Osteocyte (in vitro differentiated cells): ENCODE data around the gene ULK1. TPM values are rescaled to one million over a fixed set of nuclear protein-coding genes. Genes with fewer than 3 reads are reported as not detected.

Experiments
- DNase-seq: peaks from one replicate; pipeline ENCODE4 v3.0.0; 2021; ENCODE audit warnings: mixed read lengths; ENCODE audit not compliant: unreplicated experiment; ENCODE audit errors: extremely low spot score
- H3K27ac Mint-ChIP-seq: one replicate; pipeline ENCODE4 v1.8.0; 2021; ENCODE audit warnings: mild to moderate bottlenecking, mixed read lengths; ENCODE audit not compliant: unreplicated experiment
- H3K27me3 Mint-ChIP-seq: one replicate; pipeline ENCODE4 v1.8.0; 2021; ENCODE audit warnings: mixed read lengths; ENCODE audit not compliant: unreplicated experiment
- H3K36me3 Mint-ChIP-seq: one replicate; pipeline ENCODE4 v1.8.0; 2021; ENCODE audit warnings: mixed read lengths; ENCODE audit not compliant: unreplicated experiment
- H3K4me1 Mint-ChIP-seq: one replicate; pipeline ENCODE4 v1.8.0; 2021; ENCODE audit warnings: mixed read lengths; ENCODE audit not compliant: unreplicated experiment
- H3K4me3 Mint-ChIP-seq: one replicate; pipeline ENCODE4 v1.8.0; 2021; ENCODE audit warnings: mild to moderate bottlenecking, moderate library complexity, mixed read lengths; ENCODE audit not compliant: unreplicated experiment
- H3K9me3 Mint-ChIP-seq: one replicate; pipeline ENCODE4 v1.8.0; 2021; ENCODE audit warnings: mixed read lengths; ENCODE audit not compliant: unreplicated experiment
- total RNA-seq: library from RNA; stranded (reverse); gene quantifications from 2 replicates; pipeline ENCODE4 v1.2.1, GENCODE V29; 2021
- TF ChIP-seq, protein P1 (sequence below): fragments of 200-600 bp; sonication (generic); IDR thresholded peaks from 2 replicates; pipeline ENCODE4 v1.5.0; 2021; ENCODE audit warnings: antibody characterized with exemption, mild to moderate bottlenecking, moderate library complexity

The ULK1 gene
- total RNA-seq, 1 donor from 2014 or later, result 69.6 TPM

DNA sequence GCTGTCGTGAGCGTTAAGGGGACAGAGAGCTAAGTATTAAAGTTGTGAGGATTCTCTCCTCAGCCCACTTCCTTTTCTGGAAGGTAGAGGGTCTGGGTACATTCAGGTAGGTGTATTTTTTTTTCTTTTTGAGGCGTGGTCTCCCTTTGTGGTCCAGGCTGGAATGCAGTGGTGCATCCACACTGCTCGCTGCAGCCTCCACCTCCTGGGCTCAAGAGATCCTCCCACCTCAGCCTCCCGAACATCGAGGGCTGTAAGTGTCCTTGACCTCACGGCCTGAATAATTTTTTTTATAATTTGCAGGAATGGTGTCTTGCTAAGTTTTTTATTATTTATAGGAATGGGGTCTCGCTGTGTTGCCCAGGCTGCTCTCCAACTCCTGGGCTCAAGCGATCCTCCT is 36.1 kb downstream of the ULK1 start:
- Mint-ChIP-seq H3K36me3 (peaks cover 14% of the 10 kb centered on the region), H3K27ac (peak overlapping the region; percentile 32), H3K27me3 (no peaks in the 10 kb centered on the region), H3K9me3 (no peaks in the 10 kb centered on the region), H3K4me1 (peaks cover 9% of the 10 kb centered on the region), H3K4me3 (peak overlapping the region; percentile 74)
- TF ChIP-seq, protein P1, sequence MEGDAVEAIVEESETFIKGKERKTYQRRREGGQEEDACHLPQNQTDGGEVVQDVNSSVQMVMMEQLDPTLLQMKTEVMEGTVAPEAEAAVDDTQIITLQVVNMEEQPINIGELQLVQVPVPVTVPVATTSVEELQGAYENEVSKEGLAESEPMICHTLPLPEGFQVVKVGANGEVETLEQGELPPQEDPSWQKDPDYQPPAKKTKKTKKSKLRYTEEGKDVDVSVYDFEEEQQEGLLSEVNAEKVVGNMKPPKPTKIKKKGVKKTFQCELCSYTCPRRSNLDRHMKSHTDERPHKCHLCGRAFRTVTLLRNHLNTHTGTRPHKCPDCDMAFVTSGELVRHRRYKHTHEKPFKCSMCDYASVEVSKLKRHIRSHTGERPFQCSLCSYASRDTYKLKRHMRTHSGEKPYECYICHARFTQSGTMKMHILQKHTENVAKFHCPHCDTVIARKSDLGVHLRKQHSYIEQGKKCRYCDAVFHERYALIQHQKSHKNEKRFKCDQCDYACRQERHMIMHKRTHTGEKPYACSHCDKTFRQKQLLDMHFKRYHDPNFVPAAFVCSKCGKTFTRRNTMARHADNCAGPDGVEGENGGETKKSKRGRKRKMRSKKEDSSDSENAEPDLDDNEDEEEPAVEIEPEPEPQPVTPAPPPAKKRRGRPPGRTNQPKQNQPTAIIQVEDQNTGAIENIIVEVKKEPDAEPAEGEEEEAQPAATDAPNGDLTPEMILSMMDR, result no peak
- DNase-seq, result no peak

DNA sequence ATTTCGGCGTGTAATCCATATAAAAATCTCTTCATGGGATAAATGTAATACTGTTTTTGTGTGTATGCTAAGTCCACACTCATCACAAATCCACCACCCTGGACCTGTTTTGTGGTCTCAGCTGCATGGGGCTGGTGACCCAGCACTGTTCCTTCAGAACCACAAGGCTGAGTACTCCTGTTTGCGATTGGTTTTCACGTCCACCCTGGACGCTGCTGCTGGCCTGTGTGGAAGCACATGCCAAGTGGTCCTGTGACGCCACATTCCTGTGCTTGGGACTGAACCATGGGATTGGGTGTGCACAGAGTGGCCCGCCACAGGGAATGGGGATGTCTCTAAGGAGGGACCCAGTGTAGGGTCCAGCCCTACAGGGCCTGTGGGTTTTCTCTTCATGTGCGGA is 39.0 kb downstream of the ULK1 start:
- TF ChIP-seq, protein P1, result no peak
- H3K36me3 Mint-ChIP-seq, result peaks cover 14% of the 10 kb centered on the region
- DNase-seq, result no peak
- no peaks in the 10 kb centered on the region for H3K9me3 Mint-ChIP-seq
- H3K27ac Mint-ChIP-seq, result no peak overlapping the region
- no peaks in the 10 kb centered on the region for H3K27me3 Mint-ChIP-seq
- H3K4me3 Mint-ChIP-seq, result no peak overlapping the region
- H3K4me1 Mint-ChIP-seq, result peaks cover 9% of the 10 kb centered on the region

DNA sequence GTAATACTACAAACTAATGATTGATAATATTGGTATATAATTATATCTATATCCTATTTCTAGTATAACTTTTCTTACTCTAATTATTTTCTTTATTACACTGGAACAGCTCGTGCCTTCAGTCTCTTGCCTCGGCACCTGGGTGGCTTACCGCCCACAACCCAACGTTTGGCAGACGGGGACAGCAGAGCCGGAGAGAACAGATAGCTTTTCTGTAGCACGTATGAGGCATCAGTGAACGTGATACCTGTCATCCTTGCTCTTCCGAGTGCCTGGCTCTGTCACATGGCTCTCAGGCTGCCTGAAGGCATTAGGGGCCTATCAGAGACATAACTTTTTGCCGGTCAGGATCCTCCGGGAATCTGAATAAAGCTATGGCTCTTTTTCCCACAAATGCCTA is 40.1 kb downstream of the ULK1 start:
- Mint-ChIP-seq H3K4me3 (no peak overlapping the region), H3K36me3 (peaks cover 14% of the 10 kb centered on the region), H3K4me1 (peaks cover 8% of the 10 kb centered on the region), H3K27ac (no peak overlapping the region), H3K27me3 (no peaks in the 10 kb centered on the region), H3K9me3 (no peaks in the 10 kb centered on the region)
- no peak for DNase-seq
- TF ChIP-seq, protein P1, result no peak

DNA sequence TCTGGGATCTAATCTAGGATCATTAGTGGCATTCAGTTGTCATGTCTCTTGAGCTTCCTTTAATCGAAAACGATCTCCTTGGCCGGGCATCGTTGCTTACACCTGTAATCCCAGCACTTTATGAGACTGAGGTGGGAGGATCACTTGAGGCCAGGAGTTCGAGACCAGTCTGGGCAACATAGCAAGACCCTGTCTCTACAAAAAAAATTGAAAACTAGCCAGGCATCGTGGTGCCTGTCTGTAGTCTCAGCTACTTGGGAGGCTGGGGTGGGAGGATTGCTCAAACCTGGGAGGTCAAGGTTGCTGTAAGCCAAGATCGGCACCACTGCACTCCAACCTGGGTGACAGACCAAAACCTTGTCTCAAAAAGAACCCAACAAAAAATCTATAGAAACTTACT is 43.7 kb downstream of the ULK1 start:
- no peak overlapping the region for H3K4me3 Mint-ChIP-seq
- TF ChIP-seq, protein P1, result no peak
- no peaks in the 10 kb centered on the region for H3K4me1 Mint-ChIP-seq
- no peak for DNase-seq
- no peaks in the 10 kb centered on the region for H3K9me3 Mint-ChIP-seq
- H3K36me3 Mint-ChIP-seq, result peaks cover 13% of the 10 kb centered on the region
- H3K27me3 Mint-ChIP-seq, result no peaks in the 10 kb centered on the region
- no peak overlapping the region for H3K27ac Mint-ChIP-seq

DNA sequence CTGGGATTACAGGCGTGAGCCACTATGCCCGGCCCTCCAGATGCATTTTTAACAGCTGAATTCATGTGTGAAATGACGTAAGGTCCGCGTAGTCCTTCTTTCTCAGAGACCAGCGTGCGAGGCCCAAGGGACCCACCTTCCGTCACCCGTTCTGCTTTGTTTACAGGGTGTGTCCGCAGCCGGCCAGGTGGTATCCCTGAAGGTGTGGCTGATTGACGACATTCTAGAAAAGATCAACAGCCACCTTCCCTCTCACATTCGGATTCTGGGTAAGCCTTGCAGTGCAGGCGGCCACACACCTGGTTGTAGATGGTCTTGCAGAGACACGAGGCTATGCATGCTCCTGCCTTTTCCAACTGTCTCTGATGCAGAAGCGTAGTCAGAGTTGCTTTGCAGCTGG is 44.6 kb downstream of the ULK1 start:
- no peak for DNase-seq
- Mint-ChIP-seq H3K27ac (no peak overlapping the region), H3K27me3 (no peaks in the 10 kb centered on the region), H3K4me3 (no peak overlapping the region), H3K4me1 (no peaks in the 10 kb centered on the region), H3K36me3 (peaks cover 10% of the 10 kb centered on the region), H3K9me3 (no peaks in the 10 kb centered on the region)
- TF ChIP-seq, protein P1, result no peak
